HG03039 (cell line): Measurements from ENCODE around the gene ATR.
"Not testable (repeated sequence)": the region's sequence is repeated elsewhere in the genome, so short reads cannot be mapped to it uniquely, and the experiment has no call there.

Experiments used
- ATAC-seq: cut with Tn5 transposase; IDR thresholded peaks from one replicate; pipeline ENCODE4 v1.9.1; 2021; ENCODE audit warnings: mild to moderate bottlenecking, moderate library complexity; ENCODE audit not compliant: unreplicated experiment

The ATR gene

DNA sequence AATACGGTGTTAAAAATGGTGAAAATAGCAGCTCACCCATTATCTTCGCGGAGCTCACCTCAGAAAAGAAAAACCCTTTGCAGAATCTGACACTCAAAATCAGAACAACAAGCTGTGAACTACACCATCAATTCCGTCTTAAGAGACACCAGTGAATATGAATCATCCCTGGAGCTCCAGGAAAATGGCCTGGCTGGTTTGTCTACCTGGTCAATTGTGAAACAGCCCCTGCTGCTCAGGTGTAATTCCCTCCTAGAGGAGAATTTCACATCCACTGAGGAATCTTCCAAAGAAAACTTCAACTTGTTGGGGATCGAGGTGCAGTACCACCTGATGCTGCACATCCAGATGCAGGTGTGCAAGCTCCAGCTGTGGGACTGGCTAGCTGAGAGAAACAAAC is 127.7 kb downstream of the ATR start:
- no peak for ATAC-seq

GRCh38 chr3:142450189-142450588 is 128.3 kb downstream of the ATR start:
- no peak for ATAC-seq

DNA sequence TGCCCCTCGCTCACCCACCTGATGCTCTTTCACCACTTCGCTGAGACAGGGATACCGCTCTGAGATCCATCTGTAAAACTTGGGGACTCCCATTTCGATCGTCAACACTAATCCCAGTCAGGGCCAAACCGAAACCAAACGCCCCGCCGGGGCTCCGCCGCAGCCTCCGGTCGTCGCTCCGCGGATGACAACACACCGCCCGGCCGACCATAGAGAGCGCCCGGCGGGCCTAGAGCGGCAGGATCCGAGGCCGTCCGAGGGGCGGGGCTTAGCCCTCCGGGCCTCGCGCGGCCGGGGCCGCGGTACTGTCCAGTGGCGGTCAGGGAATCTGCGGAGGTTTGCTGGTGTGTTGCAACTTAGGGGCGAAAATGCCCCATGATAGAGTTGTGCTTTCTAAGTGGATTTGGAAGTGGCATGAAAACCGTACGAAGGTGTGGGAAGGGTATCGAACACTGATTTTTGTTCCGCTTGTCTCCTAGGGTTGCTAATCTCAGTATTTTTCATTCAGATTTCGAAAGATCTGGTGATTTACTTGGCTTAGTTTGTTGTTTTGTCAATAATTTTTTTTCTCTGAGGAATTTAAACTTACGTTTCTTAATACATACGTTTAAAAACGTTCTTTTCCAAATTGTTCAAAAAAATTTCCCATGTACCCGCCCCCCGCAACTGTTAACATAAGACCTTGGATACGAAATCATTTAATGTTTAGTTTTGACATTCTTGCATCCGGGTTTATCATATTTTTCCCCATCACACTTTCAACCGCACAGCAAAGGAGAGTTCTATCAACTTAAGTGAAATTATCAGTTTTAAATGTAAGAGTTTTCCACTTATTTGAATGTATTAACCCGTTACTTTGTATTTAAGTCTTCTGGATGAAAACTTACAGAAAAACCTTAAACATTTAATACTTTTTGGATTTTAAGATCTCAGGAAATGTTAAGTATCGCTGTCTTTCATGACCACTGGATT is 130.4 kb downstream of the ATR start, which contains the start of gene XRN1:
XRN1 (minus strand) TSS at position 186 of the 972 bp plus-strand sequence; CDS start at position 93, 93 bp downstream.
- ATAC-seq: peak; percentile 81

- peak; percentile 21 for ATAC-seq
These were observed 131.2 kb downstream of the ATR start for GRCh38 chr3:142447301-142447851.

DNA sequence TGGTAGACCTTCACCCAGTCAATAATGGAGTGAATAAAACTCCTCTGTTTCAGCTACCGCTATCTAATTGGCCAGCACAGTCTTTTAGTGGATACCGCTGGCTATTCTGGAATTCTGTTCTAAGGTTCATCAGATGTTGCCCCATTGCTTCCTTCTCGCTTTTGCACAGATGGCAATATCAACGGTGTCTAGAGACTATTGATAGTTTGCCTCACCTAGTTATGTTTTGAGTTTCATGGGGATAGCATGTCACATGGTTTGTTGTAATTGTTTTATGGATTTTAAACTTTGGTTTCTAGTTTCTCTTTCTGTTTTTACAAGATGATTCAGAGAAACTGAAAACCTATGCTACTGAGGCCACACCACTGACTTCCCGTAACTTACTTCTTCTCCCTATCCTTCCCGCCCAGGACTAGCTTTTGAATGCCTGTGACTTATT is 132.7 kb downstream of the ATR start:
- peak; percentile 44 for ATAC-seq

DNA sequence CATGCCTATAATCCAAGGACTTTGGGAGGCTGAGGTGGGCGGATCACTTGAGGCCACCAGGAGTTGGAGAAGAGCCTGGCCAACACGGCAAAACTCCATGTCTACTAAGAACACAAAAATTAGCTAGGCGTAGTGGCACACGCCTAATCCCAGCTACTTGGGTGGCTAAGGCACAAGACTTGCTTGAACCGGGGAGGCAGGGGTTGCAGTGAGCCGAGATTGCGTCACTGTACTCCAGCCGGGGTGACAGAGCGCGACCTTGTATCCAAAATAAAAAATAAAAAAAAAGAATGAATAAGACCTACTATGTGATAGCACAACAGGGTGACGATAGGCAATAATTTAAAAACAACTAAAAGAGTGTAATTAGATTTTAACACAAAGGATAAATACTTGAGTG is 134.2 kb downstream of the ATR start:
- no peak for ATAC-seq

GRCh38 chr3:142443060-142443459 is 135.5 kb downstream of the ATR start:
- ATAC-seq: not testable (repeated sequence)

DNA sequence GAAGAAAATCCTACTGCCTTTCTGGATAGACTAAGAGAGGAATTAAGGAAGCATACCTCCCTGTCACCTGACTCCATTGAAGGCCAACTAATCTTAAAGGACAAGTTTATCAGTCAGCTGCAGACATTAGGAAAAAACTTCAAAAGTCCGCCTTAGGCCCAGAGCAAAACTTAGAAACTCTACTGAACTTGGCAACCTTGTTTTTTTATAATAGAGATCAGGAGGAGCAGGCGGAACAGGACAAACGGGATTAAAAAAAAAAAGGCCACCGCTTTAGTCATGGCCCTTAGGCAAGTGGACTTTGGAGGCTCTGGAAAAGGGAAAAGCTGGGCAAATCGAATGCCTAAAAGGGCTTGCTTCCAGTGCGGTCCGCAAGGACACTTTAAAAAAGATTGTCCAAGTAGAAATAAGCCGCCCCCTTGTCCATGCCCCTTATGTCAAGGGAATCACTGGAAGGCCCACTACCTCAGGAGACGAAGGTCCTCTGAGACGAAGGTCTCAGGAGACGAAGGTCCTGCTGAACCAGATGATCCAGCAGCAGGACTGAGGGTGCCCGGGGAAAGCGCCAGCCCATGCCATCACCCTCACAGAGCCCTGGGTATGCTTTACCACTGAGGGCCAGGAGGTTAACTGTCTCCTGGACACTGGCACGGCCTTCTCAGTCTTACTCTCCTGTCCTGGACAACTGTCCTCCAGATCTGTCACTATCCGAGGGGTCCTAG is 138.9 kb downstream of the ATR start:
- not testable (repeated sequence) for ATAC-seq

DNA sequence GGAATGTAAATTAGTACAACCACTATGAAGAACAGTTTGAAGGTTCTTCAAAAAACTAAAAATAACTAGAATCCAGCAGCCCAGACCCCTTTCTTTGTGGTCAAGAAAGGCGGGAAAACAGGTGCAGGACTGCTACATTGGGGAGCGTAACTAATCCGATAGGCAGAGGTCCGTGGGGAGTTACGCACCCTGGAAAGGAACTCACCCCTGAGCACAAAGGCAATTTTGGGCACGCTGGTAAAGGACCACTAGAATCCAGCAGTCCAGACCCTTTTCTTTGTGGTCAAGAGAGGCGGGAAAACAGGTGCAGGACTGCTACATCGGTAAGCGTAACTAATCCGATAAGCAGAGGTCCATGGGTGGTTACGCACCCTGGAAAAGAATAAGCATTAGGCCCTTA is 140.4 kb downstream of the ATR start:
- ATAC-seq: not testable (repeated sequence)

- ATAC-seq: no peak
These were observed 141.5 kb downstream of the ATR start for GRCh38 chr3:142436951-142437585.

DNA sequence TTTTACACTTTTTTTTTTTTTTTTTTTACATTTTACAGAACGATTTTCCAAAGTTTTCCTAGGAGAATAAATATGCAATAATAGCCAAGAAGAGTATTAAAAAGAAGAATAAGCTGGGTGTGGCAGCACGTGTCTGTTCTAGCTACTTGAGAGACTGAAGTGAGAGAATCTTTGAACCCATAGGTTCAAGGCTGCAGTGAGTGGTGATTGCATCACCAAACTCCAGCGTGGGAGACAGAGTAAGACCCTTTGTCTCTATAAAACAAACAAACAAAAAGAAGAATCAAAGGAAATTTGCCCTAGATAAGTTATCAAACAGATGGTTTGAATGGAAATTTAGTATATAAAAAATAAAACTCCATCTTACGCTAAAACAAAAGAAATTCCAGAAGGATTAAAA is 144.0 kb downstream of the ATR start:
- ATAC-seq: no peak

GRCh38 chr3:142433110-142433509 is 145.4 kb downstream of the ATR start:
- no peak for ATAC-seq

GRCh38 chr3:142429582-142429981 is 149.0 kb downstream of the ATR start:
- no peak for ATAC-seq

- ATAC-seq: no peak
These were observed 153.8 kb downstream of the ATR start for GRCh38 chr3:142424754-142425153.

- no peak for ATAC-seq
These were observed 159.5 kb downstream of the ATR start for GRCh38 chr3:142418926-142419592.

DNA sequence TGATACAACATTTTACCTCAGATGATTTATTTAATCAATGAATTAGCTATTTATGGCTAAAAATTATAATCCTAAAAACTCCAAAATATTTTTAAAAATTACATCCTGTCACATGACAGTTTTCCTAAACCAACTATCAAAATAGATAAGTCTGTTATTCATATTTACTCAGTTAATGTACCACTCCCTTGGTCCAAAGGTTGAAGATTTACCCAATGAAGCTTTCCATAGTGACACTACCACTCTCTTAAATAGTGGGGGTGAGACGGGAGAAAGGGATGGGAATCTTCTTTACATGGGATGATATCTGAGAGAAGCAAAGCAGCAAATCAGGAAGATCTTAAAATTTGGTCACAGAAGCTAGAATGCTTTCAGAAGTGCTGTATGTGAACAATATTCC is 161.2 kb downstream of the ATR start:
- ATAC-seq: no peak

DNA sequence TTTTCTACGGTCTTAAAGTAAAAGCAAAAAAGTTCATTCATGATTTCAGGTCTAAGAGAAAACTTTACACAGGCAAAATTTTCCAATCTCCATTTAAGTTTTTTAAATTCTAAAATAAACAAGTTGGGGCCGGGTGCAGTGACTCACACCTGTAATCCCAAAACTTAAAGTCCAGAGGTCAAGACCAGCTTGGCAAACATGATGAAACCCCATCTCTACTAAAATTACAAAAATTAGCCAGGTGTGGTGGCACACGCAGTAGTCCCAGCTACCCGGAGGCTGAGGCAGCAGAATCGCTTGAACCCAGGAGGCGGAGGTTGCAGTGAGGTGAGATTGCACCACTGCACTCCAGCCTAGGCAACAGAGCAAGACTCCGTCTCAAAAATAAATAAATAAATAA is 178.0 kb downstream of the ATR start:
- ATAC-seq: not testable (repeated sequence)
